HG03060 (cell line): ENCODE results near the gene BICRA.
"Not testable (repeated sequence)": the region's sequence is repeated elsewhere in the genome, so short reads cannot be mapped to it uniquely, and the experiment has no call there.

Source experiments
- ATAC-seq: cut with Tn5 transposase; IDR thresholded peaks from one replicate; pipeline ENCODE4 v1.9.1; 2021; ENCODE audit warnings: low read depth, moderate number of reproducible peaks; ENCODE audit not compliant: unreplicated experiment

Gene BICRA

DNA sequence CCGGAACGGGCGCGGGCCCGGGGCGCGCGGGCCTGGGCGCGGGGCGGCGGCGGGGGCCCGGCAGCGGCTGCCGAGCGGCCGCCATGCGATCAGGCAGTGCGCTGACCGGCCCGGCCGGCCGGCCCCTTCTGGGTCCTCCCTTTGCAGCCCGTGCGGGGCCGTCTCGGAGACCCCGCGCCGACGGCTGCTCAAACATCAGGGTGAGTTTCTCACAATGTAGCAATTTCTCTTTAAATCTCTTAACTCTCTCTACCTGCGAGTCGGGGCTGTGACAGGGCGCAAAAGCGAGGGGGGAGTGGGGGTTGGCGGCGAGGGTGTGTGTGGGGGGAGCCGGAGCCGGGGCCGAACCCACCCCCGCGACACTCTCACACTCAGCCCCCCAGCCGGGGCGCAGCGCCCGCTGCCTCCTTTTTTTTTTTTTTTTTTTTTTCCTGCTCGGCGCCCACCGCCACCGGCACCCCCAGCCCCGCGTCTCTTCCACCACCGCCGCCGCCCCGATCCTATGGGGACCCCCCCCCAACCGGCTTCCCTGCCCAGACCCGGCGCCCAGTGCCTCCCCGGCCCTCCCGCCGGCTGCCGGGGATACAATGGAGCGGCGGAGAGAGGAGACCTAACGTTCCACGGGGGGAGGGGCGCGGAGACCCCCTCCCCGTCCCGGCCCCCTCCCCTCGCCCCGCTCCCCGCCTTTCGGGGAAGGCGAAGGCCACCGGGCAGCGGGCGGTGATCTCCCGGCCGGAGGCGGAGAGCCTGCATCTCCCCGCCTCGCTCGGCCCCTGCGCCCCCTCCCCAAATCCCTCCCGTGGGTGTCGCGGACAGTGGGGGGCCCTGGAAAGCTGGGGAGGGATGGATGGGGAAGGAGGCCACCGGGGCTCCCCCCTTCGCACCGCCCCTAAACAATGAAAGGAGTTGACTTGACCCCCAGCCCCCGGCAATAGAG lies at the start of gene BICRA:
TSS of gene BICRA (plus strand) at position 166 of the 937 bp plus-strand sequence. CDS start 64,441 bp downstream, outside the sequence.
- ATAC-seq, result no peak

DNA sequence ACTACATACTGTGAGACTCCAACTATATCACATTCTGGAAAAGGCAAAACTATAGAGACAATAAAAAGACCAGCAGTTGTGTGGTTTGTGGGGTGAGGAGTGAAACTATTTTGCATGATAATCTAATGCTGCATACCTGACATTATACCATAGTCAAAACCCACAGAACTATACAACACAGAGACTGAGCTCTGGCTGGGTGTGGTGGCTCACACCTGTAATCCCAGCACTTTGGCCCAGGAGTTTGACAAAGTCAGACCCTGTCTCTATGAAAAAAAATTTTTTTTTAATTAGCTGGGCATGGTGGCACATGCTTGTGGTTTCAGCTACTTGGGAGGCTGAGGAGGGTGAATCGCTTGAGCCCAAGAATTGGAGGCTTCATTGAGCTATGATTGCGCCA lies 47.9 kb upstream of the BICRA start:
- ATAC-seq, result no peak

DNA sequence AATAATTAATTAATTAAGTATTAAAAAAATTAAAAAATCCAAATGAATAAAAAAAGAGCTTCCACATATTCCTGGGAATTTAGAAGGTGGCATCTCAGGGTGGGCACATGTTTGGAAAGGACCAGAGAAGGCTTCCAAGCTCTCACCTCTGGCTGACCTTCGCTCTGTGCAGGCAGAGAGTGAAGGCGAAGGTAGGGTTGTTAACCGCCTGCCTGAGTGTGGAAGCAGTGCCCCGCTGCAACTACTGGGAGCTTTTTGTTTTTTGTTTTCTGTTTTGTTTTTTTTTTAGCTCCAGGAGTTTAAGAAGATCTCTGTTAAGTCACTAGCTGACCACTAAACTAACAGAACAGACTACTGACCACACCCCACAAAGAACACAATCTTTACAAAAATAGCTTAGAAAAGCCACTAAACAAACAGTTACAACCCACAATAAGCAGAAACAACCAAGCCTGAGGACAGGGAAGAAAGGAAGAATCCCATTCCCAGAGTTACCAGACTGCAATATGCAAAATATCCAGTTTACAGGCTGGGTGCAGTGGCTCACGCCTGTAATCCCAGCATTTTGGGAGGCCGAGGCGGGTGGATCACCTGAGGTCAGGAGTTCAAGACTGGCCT lies 47.4 kb upstream of the BICRA start:
- no peak for ATAC-seq

DNA sequence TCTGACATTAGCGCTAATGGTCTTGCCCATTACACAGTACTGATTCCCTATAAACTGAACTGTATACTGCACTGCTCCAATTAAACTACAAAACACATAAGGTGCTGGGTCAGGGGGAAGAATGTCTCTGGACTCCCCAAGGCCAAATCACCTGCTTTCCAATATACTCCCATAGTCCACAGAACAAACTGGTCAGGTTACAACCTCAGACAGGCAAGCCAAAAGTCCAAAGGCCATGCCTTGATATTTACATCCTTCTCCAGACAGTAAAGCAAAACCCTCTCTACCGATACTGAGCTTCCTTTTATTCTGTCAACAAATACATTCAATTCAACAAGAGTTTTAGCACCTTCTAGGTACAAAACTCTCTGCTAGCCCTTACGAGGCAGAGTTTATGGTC lies 44.9 kb upstream of the BICRA start:
- no peak for ATAC-seq

DNA sequence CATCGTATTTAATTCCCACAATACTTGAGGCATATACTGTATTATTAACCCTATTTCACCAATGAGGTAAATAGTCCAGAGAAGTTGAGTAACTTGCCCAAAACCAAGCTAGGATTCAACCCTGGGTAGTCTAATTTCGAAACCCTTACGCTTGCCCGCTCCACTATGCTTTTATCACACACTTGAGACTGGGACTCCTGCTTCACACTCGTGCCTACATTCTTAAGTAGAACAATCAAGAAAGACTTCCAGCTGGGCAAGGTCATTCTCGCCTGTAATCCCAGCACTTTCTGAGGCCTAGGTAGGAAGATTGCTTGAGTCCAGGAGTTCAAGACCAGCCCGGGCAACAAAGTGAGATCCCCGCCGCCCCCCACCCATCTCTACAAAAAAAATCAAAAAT lies 39.6 kb upstream of the BICRA start:
- ATAC-seq, result no peak

DNA sequence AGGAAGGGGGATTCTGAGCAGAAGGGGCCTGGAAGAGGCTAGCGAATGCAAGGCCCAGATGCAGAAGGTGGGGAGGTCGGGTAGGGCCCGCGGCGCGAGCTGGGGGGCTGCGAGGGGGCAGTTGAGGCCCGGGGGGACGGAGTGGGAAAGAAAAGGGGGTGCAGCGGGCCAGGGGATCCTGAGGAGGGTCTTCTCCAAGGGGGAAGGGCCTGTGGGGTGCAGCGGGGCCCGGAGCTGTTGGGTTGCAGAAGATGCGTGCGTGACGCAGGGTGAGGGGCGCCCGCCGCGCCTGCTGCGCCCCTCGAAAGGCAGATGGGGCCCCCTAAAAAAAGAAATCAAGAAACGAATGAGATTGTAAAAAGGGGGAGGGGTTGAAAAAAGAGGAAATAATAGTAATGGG lies 36.3 kb upstream of the BICRA start:
- ATAC-seq, result no peak

DNA sequence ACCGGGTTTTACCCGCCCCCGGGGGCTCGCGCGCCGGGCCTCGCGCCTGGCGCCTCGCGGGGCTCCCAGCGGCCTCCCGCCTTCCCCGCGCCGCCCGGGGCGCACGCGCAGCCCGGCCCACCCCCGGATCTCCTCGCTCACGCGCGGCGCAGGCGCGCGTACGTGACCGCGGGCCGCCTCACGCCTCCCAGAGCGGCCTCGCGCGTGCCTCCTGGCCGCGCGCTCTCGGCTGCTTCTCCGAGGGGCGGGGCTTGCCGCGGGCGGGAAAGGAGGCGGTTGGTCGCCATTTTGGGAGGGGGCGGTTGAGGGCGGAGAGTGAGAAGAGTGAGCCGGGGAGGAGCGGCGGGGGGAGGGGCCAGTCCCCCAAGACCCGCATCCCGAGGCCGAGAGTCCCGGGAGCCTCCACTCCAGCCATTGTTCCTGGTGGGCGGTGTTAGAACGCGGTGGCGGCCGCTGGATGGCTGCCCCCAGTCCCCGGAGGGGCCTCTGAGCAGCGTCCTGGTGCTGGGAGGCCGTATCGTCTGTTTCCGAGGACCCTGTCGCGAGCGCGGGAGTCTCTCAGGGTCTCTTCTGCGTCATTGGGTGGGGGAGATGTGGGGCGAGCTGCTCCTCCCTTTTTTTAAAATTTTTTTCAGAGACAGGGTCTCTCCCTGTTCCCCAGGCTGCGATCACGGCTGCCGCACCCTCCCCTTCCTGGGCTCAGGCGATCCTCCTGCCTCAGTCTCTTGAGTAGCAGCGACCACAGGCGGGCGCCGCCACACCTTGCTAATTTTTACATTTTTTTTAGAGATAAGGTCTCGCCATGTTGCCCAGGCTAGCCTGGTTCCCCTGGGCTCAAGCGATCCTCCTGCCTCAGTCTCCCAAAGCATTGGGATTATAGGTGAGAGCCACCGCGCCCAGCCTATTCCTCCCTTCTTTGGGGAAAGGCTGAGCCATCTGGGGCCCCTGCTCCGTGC lies 35.6 kb upstream of the BICRA start, which contains the start of gene ZNF541:
TSS of gene ZNF541 (minus strand) at position 78 of the 956 bp plus-strand sequence. CDS start 17,292 bp downstream, outside the sequence.
- ATAC-seq, result no peak

DNA sequence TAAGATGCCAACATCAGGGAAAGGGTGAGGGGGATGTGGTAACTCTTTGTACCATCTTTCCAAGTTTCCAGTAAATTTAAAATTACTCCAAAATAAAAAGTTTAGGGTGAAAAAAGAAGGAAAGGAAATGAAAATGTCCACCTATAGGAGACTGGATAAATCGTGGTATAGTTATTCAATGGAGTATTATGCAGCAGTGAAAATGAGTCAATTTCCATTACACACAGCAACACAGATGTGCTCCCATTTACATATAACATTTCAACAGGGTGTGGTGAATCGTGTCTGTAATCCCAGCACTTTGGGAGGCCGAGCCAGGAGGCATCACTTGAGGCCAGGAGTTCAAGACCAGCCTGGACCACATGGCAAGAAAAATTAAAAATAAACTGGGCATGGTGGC lies 28.5 kb upstream of the BICRA start:
- ATAC-seq, result no peak

DNA sequence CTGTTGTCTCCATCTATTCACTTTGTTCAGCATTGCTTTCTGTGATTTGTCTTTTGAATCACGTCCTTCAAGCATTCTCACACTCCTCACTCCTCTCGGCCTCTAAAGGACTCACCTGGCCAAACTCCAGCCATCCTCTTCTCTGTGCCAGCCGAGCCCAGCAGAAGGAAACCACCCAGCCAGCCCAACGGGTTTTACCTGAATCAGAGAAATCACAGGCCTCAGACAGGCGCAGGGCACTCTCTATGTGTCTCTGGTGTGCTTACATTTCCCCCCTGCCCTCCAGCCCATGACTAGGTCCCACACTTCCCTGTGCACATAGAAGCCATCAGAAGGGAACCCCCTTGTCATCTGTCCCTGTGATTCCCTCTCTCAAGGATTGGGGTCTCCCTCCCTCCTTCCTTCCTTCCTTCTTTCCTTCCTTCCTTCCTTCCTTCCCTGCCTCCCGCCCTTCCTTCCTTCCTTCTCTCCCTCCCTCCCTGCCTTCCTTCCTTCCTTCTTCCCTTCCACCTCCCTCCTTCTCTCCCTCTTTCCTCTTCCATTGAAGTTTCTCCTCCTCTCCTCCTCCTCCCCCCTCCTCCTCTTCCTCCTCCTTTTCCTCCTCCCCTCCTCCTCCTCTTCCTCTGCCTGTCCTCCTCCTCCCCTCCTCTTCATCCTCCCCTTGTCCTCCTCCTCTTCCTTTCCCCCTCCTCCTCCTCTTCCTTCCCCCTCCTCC lies 27.2 kb upstream of the BICRA start:
- ATAC-seq, result no peak

DNA sequence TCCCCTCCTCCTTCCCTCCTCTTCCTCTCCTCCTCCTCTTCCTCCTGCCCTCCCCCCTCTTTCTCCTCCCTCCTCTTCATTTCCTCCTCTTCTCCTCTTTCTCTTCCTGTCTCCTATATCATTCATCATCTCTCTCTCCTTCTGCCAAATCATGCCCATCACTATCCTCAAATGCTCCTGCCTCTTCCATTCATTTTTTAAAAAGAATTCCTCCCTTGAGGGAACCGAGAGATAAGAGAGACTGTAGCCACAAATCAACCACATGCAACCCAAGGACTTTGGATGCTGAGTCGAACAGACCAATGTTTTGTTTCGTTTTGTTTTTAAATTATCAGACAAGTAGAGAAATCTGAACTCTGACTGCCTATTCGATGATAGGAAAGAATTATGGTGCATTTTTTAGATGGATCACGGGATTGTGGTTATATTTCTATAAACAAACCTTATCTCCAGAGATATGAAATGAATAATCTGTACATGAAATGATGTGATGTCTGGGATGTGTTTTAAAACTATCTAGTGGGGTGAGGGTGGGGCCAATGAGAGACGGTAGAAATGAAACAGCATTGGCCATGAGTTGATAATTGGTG lies 26.5 kb upstream of the BICRA start:
- ATAC-seq, result no peak

DNA sequence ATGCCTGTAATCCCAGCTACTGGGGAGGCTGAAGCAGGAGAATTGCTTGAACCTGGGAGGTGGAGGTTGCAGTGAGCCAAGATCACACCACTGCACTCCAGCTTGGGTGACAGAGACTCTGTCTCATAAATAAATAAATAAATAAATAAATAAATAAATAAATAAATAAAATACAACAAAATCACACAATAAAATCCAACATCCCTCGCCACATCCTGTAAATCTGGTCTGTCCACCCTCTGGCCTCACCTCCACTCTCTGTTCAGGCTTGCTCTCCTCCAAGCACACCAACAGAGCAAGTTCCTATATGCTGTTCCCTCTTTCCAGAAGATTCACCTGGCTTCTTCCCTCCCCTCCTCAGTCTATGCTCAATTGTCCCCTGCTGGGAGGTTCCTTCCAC lies 25.8 kb upstream of the BICRA start:
- ATAC-seq, result not testable (repeated sequence)

DNA sequence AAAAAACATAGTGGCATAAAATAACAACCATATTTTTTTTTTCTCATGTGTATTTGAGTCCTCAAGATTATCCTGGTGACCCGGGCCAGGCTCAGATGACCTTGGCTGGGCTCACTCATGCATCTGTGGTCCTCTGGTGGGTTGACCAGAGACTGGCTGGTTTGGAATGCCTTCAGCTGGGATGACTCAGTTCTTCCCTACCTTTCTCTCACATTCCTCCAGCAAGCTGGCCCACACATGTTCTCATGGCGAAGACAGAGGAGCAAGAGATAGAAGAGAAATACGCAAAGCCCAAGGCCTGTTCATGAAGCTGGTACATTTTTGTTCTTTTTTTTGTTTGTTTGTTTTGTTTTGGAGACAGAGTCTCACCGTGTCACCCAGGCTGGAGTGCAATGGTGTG lies 21.6 kb upstream of the BICRA start:
- ATAC-seq, result no peak

DNA sequence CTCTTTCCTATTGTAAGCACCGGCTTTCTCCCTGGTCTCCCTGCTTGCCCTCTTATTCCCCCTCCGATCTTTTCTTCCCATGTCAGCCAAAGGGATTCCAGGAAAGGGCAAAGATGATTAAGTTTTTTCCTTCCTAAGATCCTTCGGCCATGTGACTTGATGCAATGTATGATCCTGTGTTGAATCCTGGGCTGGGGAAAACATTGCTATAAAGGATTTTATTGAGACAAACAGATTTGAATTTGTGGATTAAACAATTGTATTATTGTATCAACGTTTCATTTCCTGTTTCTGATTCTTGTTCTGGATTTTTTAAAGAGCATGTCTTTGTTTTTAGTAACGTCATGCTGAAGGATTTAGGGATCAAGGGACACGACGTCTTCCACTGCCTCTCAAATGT lies 19.1 kb upstream of the BICRA start:
- no peak for ATAC-seq

DNA sequence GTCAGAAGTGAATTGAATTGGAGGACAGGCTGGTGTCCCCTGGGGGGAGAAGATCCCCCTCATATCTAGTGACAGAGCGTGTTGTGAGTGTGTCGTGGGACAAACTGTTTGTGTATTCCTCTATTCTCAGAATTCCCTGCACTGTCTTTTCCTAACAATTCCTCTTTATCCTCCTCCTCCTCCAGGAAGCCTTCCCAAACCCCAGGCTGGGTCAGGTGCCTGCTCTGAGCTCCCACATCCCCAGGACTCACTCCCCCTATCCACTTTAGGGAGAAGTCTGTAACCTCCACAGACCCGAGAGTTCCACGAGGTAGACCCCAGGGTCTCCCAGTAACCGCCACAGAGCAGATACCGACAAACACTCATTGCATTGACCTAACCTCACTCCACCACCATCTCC lies 15.1 kb upstream of the BICRA start:
- no peak for ATAC-seq

DNA sequence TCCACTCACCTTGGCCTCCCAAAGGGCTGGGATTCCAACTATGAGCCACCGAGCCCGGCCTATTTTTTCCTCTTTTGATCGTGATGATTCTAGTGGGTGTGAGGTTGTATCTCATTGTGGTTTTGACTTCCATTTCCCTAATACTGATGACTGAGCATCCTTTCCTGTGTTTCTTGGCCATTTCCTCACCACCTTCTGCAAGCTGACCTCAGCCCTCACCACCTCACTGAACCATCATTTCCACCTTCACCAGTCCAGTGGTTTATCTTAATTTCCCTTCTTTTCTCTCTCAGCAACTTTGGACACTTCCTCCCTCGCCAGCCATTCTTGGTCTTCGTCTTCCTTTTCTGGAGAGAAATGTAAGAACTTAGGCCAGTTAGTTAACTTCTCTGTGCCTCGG lies 13.0 kb upstream of the BICRA start:
- no peak for ATAC-seq

DNA sequence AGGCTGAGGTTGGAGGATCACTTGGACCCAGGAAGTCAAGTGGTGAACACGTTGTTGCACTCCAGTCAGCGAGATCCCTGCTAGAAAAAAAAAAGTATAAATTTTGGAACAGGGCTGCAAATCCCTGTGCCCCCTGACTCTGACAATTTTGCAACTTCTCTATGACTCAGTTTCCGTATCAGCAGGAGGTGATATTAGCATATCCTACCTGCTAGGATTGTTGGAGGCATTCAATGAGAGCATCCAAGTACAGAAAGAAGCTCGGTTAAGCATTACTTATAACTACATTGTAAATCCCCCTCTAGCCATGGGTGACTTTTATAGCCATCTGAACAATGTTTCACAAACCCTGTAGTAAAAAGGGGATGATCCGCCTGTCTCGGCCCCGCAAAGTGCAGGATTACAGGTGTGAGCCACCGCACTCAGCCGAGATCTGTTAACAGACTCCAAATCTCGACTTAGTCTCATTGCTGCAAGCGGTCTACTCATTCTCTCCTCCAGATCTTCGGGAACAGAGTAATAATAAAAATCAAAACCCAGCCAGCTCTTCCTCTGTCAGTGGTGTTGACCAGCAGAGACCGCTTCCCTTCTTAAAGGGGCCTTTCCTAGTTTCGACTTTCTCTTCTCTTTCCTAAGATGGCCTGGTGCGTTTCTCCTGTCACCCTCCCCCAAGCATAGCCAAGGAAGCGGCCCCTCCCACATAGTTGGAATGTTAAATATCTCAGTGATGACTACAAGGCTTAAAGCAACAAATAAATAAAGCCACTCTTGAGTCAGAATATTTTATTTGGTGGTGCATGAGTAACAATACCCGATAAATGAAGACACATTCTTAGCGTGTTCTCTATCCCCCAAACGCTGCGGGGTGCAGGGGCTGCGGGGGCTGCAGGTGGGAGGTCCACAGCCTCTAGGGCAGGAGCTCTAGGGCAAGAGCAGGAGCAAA lies 10.3 kb upstream of the BICRA start:
- ATAC-seq, result no peak

DNA sequence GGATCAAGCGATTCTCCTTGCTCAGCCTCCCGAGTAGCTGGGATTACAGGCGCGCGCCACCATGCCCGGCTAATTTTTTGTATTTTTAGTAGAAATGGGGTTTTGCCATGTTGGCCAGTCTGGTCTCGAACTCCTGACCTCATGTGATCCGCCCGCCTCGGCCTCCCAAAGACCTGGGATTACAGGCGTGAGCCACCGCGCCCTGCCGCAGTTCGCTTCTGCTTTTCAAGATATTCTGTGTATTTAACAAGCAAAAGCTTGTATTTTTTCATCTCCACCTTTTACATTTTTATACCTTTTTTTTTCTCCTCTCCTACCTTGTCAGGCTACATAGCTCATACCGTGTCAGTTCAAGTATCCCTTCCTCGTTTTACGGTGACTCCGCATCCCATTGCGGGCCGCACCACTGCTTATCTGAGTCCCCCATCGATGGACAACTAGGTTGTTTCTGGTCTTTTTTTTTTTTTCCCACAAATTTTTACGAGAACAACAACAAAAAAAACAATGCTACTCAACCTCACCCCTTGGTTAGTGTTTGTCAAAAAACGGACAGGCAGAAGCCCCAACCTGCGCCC lies 9.2 kb upstream of the BICRA start:
- not testable (repeated sequence) for ATAC-seq
